Retinal pigment epithelial cell (primary cell): ENCODE results near the gene TXNRD3.

ENCODE experiments used
- DNase-seq: peaks from one replicate; pipeline ENCODE4 v3.0.0-alpha.2; 2010; ENCODE audit warnings: low read depth
- H3K4me3 ChIP-seq: 2 replicates; pipeline ENCODE4 v1.5.1; 2011; ENCODE audit warnings: mild to moderate bottlenecking, low read length, control low read depth, moderate library complexity
- TF ChIP-seq, protein P1 (sequence below): conservative IDR thresholded peaks from 2 replicates; pipeline ENCODE4 v1.5.1; 2011; ENCODE audit warnings: low read depth, low read length, control low read depth, inconsistent platforms

Gene TXNRD3

DNA sequence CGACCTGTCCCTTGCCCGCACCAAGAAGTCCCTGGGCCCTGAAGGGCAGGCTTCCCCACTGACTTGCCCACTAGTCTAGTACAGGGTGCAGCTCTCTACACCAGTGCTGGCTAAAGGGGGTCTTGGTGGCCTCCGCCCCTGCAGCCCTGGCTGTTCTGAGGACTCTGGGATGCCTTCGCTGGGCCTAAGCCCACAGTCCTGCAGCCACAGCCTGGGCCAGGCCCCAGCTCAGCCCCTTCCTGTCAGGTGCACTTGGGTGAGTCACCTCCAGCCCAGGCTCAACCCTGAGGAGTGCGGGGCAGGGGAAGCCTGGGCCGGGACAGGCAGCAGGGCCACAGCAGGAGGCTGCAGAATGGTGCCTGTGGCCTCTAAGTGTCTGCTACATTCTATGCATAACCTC, 97.2 kb downstream of the TXNRD3 start:
- H3K4me3 ChIP-seq = no peak overlapping the region
- no peak for DNase-seq
- TF ChIP-seq, protein P1, sequence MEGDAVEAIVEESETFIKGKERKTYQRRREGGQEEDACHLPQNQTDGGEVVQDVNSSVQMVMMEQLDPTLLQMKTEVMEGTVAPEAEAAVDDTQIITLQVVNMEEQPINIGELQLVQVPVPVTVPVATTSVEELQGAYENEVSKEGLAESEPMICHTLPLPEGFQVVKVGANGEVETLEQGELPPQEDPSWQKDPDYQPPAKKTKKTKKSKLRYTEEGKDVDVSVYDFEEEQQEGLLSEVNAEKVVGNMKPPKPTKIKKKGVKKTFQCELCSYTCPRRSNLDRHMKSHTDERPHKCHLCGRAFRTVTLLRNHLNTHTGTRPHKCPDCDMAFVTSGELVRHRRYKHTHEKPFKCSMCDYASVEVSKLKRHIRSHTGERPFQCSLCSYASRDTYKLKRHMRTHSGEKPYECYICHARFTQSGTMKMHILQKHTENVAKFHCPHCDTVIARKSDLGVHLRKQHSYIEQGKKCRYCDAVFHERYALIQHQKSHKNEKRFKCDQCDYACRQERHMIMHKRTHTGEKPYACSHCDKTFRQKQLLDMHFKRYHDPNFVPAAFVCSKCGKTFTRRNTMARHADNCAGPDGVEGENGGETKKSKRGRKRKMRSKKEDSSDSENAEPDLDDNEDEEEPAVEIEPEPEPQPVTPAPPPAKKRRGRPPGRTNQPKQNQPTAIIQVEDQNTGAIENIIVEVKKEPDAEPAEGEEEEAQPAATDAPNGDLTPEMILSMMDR = no peak

DNA sequence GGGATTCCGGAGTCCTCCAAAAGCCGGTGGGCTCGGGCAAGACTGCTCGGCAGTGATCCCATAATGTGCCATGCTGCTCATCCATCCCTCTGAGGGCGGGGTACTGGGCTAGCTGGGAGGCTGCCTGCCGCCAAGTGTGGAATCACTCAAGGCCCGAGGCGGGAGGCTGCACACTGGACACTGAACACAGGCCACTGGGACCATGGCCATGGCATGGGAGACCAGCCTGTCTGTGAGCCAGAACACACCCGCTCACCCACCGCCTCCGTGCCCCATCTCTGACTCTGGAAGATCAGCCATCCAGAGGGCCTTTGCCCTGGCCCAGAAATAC, 97.5 kb downstream of the TXNRD3 start:
- DNase-seq = no peak
- TF ChIP-seq, protein P1 = no peak
- no peak overlapping the region for H3K4me3 ChIP-seq
